GM19395 (cell line): ENCODE measurements around the gene MRPL17.
"Not testable (repeated sequence)": the region's sequence is repeated elsewhere in the genome, so short reads cannot be mapped to it uniquely, and the experiment has no call there.

Experiments
- ATAC-seq: cut with Tn5 transposase; IDR thresholded peaks from one replicate; pipeline ENCODE4 v1.9.1; 2021; ENCODE audit warnings: mild to moderate bottlenecking, moderate library complexity; ENCODE audit not compliant: unreplicated experiment

The MRPL17 gene

DNA sequence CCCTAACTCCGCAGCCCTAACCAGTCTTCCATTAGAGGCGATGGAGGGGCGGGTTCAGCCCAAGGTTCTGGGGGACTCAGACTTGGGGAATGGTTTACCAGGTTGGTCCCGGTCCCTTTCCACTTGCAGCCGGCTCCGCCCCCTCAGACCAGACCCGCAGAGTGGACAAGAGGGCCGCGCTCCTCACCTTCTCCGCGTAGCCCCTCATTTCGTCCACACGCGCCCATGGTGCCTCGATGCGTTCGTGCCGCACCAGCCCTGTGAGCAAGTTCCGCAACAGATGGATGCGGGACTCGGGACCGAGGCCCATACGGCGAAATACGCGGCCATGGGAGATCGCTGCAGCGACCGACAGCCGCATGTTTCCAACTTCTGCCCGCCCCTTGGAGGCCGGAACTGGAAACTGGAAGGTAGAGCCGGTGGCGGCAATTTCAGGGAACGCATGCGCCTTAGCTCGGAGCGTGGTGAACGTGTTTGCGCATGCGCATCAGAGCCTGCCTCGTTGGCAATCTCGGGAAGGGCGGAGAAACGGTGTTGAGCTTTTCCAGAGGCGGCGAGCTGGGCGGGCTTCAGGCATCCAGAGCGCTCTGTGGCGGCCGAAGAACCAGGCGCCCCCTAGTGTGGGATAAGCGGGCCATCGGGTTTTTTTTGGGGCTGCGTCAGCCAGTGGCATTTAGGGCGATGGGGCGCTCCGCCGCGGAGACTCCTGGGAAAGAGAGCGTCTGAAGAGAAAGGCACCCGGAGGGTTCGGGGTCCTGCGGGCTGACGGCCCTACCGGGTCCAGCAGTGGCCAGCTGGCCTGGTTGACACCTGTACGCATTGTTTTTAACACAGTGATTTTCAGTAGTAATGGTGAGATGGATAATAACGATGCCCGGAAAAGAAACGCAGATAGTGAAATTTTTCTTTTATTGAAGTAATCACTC lies at the start of gene MRPL17:
Gene MRPL17, minus strand, starts transcription at position 405 of the 926 bp plus-strand sequence. Its CDS starts 44 bp downstream, at position 361.
- peak; percentile 95 for ATAC-seq

DNA sequence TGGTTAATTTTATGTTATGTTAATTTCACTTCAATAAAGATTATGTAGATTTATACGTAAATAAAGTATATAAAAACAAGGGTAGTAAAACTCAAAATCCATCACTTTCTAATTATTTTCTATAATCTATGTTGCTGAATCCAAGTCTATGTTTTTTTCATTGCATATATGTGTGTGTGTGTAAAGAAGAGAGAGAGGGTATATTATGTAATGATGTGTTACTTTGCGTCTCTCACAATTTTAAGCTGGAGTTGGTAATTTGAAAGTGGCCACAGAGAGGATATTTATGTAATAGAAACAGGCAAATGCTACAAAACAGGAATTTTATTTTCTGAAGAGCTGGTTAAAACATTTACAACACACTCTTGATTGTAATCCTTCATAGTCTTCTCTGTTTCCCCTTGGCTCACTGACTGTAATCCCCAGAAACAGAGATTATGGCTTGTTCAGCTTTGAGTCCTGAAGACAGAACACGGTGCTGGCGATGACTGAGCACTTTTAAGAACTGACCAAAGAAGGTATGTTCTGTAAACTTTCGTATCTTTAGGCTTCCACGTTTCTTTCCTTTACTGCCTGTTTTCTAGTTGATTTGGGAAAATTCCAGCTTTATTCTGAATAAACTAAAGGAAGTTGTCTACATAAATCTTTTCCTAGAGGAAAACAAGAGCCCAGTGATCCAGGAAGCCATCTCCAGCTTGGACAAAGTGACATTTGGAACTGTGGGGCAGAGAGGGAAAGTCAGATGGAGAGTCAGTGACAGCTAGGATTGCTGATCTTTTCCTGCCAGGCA lies 45.0 kb upstream of the MRPL17 start:
- ATAC-seq, result no peak

DNA sequence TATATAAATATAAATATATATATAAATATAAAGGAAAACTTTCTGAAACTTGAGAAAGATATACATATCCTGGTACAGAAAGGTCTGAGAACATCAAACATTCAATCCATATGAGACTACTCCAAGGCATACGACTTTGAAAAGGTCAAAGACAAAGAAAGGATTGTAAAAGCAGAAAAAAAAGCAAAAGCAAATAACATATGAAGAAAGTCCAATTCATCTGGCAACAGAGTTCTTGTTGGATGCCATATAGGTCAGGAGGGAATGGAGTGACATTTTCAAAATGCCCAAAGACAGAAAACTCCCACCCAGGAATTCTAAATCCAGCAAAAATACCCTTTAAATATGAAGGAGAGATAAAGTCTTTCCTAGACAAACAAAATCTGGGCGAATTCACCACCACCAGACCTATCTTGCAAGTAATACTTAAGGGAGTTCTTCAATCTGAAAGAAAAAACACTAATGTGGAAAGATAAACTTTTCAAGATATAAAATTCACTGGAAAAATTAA lies 42.3 kb upstream of the MRPL17 start:
- no peak for ATAC-seq

DNA sequence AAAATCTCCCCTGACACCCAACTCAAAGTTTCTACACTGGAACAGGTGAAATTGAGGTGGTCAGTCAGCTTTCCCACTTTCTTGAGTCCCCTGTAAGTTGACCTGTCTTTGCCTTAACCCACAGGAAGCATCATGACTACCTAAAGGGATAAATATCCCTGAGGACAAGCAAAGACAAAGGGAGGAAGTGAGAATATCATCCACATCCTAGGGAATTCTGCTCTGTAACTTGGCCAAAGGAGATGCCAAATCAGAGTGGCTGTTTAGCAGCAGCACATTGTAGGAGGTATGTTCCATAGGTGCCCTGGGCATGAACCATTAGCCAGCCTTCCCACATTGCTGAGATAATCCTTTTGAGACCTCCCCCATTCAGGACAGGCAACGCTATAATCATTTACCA lies 40.9 kb upstream of the MRPL17 start:
- ATAC-seq, result no peak

DNA sequence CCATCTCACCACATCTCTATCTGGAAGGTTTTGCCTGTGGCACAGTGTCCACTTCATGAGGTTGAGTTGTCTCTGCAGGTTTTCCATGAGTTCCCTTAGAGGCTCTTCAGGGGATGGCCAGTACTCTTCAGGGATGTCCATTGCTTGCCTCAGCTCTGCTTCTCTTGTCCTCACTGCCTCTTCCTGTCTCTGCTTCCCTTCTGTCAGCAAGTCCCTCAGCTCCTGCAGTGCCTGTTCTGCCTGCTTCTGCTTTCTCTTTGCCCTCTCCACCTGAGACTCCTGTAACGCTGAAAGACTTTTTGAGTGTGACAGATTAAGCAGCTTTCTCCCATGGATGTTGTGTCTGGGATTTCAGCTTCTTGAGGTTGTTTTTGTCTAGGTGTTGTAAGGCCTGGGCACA lies 38.2 kb upstream of the MRPL17 start:
- ATAC-seq, result no peak

DNA sequence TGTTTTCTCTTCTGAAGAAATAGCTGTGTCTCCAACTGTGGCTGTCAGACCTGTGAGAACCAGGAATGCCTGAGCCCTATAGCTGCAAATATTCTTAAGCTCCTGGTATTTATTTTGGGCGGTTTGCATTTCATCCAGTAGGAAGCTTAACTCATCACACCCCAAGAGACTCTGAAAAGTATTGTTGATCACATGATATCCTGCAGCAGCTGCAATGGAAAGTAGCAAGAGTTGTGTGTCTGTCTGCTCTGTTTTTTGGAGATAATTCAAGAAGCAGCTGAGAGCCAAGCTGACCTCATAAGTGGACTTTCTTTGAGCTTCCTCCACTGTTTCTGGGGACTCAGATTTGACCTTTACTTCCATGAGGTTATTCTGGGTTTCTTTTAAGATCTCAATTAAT lies 36.4 kb upstream of the MRPL17 start:
- ATAC-seq, result no peak

DNA sequence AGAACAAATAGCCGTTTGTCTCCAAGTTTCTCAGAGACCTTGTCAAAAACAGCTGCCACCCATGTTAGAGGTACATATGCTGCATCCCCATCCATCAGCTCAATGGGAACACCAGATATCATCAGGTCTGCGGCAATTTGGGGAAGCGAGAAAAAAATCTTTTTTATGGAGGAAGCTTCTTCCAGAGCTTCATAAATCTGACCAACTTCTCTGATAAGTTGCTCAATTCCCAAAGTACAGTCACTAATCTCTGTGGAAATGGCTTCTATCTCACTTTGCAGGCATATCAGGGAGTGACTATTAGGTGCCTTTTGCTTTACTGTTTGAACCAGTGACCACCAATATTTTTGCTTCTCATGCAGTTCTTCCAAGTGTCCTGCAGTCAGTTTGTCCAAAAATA lies 34.3 kb upstream of the MRPL17 start:
- no peak for ATAC-seq

DNA sequence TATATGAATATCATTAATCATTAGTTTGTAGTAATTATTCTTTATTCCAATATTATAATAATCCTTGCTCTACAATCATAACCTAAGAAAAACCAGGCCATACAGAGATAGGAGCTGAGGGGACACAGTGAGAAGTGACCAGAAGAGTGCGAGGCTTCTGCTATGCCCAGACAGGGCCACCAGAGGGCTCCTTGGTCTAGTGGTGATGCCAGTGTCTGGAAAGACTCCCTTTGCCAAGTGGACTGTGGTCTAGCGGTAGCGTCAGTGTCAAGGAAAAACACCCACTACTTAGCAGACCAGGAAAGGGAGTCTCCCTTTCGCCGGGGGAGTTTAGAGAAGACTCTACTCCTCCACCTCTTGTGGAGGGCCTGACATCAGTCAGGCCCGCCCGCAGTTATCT lies 28.4 kb upstream of the MRPL17 start:
- not testable (repeated sequence) for ATAC-seq

DNA sequence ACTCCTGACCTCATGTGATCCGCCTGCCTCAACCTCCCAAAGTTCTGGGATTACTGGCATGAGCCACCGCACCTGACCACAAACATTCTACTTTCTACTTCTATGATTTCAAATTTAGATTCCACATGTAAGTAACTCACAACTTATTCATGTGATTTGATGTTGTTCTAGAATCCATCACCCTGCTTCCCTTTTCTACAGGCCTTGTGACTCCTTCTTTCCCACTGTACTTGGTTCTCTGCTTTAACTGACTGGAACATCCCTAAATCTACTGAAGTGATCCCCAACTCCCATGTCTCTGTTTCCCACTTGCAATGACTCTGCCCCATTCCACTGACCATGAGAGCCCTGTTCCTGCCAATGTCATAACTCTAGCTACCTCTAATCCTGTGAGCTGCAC lies 25.7 kb upstream of the MRPL17 start:
- ATAC-seq, result no peak

DNA sequence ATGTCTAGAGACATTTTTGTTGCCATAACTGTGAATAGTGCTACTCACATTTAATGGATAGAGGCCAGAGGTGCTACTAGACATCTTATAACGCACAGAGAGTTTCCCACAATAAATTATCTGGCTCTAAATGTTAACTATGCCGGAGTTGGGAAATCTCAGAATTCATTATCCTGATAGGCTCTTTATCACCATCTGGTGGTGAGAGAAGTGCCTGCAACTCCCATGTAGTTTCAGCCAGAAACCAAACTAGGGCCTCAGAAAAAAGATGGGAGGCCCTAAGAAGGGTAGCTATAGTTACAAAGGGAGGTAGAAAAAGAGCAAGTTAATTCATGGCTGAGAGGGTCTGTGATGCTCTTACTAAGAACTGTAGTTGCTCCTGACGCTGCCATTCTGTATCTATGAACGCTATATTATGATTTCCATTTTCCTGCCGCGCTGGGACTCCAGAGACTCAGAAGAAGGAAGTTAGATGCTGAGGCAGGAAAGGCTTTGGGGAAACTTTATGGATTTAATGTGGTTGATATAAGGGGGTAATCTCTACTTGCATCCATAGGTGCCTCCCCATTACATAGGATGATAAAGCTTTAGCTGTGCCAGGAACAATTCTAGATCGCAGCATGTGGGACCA lies 22.9 kb upstream of the MRPL17 start:
- ATAC-seq, result peak; percentile 53

DNA sequence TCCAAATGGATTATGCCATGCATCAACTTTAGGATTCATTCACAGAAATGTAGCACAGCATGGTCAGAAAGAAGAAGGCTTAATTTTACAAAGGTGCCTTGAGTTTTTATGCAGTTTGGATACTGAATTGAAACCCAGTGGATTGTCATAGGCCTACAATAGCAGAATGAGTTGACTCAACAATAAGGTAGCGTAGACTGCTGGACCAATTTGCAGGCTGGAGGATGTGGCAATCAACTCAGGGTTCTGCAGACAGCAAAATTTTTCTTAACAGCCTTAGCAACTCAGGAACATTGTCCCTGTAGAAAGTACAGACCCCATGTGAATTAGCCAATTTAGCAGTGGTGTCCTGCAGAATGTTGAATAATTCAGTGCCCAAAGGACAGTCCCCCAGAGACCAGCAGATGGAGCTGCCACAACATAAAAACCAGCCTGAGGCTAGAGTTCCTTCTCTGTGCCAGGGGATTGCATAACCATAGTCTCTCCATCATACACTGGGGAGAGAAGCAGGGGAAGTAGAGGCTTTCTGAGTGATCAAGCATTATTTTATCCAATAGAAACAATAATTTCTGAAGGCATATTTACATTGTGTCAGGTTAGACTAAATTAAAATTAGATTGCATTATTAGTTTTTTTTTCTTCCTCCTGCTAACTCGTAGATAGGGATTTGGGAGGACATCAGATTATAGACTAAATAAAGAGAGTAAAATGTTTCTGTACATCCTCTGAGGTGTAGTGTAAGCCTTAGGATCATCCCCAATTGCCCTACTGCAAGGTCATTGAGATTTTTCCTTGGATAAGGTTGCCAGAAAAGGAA lies 20.3 kb upstream of the MRPL17 start:
- no peak for ATAC-seq

DNA sequence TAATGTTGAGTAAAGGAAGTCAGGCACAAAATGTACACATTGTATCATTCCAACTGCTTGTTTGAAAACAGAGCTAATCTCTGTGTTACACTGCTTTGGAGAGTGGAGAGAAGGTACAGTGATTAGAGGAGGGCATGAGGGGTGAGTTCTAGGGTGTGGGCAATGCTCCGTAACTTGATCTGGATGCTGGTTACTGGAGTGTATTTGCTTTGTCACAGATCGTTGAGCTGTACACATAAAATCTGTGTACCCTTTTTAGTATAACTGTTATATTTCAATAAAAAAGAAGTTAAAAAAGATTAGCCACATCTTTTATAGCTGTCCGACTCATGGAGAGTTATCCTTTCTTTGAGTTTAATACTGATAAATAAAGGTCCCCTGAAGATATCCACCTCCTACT lies 18.8 kb upstream of the MRPL17 start:
- ATAC-seq, result not testable (repeated sequence)

DNA sequence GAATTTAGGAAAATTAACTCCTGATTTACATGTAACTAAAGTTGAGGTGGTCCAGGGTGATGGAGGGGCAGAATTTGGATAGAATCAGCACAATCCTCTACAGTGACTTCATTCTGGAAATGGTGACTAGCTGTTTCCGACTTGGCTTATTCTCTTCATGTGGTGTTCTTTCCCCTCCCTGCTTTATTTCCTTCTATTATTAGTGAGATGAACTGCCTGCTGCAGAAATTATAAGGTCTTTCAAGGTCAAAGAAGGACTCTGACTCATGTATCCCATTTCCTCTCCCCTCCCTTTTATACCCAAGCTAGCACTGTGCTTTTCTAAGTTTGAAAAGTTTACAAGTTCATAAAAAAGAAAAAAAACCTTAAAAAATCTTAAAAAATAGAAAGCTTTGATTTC lies 12.2 kb upstream of the MRPL17 start:
- no peak for ATAC-seq

DNA sequence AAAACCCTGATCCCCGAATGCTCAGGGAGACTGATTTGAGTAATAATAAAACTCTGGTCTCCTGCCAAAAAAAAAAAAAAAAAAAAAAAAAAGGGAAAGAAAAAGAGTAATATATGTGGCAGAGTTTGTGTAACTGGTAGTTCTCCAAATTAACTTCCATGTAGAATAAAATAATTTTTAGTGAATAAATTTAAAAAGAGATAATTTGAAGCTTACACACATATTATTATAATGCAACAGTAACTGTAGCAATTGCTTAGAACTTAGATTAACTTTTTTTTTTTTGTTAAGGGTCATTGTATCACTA lies 11.0 kb upstream of the MRPL17 start:
- ATAC-seq, result no peak

DNA sequence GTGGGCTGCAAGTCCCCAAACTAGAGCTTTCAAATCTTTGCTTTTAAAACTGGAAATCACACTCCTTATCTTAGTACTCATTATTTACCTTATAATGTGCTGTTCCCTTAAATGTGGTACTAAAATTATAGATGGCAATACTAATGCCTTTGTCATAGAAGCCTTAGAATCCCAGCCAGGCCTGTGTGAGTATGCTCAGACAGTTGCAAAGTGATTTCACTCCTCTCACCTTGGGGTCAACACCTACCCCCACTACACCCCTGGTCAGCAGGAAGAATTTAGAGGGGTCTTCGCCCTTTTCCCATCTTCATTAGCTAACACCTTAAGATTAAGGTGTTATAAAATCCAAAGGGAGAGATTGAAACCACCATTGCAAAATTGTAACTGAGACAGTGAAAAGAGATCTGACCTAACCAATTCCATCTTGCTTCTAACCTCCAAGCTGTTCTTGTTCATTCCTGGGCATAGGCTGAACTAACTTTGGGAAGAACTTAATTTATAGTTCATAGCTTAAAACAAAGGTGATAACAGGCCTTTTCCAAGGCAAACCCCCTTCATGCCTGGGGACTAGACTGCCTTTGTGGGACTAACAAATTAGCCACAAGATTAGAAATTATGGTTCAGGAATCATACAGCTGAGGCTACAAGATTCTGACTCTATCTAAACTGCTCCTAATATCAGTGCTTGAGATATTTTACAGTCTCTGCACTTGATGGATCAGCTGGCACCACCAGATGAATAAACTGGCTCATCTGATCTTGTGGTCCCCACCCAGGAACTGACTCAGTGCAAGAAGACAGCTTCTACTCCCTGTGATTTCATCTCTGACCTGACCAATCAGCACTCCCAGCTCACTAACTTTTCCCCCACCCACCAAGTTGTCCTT lies 10.4 kb upstream of the MRPL17 start:
- ATAC-seq, result no peak

DNA sequence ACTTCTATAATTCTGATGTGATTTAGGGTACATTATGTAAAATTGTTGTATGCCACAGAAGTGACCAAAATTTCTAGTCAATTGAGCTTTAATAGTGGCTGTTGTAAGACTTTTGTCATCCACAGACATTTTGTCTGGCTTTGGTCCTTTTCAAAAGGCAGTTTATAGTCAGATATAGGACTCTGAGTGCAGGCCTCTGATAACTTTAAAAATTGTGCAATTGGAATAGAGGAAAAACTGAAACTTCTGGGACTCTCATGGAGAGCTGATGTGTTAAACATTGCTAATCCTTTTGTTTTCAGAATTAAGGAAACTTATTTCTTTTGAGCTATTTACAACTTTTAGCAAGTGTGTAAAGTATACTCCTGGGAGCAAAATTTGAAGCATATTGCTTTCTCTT lies 9.0 kb upstream of the MRPL17 start:
- no peak for ATAC-seq

DNA sequence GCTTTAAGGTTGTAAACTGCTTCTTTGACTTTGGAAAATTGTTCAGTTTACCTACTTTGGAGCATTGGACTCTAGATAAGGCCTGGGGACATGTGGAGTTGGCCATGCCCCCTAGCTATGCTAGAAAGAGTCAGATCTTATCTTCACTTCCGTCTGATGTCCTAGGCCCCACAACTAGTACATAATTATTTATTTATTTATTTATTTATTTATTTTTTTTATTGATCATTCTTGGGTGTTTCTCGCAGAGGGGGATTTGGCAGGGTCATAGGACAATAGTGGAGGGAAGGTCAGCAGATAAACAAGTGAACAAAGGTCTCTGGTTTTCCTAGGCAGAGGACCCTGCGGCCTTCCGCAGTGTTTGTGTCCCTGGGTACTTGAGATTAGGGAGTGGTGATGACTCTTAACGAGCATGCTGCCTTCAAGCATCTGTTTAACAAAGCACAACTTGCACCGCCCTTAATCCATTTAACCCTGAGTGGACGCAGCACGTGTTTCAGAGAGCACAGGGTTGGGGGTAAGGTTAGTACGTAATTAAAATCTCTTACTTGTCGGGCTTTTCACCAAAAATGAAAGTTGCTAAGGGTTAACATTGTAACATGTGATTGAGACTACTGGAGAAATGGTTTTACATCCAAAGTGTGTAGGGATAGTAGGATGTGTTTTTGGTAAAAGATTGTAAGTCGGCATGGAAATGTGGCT lies 7.4 kb upstream of the MRPL17 start:
- not testable (repeated sequence) for ATAC-seq

DNA sequence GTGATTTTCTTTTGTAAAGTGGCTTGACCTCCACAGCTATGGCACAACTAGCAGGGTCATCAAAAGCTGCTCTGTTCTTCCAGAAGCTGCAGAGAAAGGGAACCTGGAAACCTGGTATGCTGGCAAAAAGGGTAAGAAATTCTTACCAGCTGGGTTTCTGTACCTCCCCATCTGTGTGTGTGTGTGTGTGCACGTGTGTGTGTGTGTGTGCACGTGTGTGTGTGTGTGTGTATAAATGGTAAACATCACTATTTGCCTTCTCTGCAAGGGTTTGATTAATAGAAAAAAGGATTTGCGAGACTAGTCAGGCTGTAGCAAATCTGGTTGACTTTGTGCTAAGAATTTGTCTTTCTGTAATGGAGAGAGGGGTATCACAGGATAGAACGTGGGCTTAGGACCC lies 4.7 kb upstream of the MRPL17 start:
- no peak for ATAC-seq

DNA sequence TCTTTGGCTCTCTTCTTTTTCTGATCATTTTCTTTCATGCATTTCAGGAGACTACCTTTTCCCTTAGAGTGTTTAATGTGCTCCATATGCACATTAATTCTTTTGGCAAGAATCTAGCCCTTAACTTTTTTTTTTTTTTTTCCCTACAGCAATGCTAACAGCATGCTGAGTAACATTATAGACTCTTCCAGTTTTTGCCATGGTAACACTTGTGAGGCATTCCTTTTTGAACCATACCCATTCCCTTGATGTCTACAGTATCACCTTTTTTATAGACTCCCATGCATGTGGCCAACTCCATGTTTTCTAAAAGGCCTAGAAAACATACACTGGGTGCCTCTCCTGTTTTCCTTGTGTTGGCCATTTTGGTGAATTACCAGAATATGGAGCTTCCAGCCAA lies 2.9 kb upstream of the MRPL17 start:
- ATAC-seq, result no peak
